OCI-LY3 (cell line): ENCODE measurements around the gene EPO.

Experiments
- EZH2phosphoT487 ChIP-seq: fragments of 200-600 bp; shearing (Covaris generic); IDR thresholded peaks from 2 replicates; pipeline ENCODE4 v1.6.1; 2018; ENCODE audit warnings: antibody characterized with exemption, mixed run types, low read depth
- TF ChIP-seq, protein P1 (sequence below): fragments of 200-600, 300-600 bp; sonication (generic); IDR thresholded peaks from 2 replicates; pipeline ENCODE4 v1.5.1; 2014; ENCODE audit warnings: antibody characterized with exemption, low read length, low read depth

DNA sequence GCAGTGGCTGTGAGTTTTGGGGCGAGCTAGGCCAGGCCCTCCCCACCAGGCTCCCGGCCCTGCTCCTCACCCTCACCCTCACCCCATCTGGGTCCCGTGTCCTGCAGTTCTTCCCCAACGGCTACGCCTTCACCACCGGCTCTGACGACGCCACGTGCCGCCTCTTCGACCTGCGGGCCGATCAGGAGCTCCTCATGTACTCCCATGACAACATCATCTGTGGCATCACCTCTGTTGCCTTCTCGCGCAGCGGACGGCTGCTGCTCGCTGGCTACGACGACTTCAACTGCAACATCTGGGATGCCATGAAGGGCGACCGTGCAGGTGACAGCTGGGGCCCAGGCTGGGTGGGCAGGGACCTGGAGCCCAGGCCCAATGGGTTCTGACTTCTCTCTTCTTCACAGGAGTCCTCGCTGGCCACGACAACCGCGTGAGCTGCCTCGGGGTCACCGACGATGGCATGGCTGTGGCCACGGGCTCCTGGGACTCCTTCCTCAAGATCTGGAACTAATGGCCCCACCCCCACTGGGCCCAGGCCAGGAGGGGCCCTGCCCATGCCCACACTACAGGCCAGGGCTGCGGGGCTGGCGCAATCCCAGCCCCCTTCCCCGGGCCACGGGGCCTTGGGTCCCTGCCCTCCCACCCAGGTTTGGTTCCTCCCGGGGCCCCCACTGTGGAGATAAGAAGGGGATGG, 41.8 kb upstream of the EPO start:
- TF ChIP-seq, protein P1, sequence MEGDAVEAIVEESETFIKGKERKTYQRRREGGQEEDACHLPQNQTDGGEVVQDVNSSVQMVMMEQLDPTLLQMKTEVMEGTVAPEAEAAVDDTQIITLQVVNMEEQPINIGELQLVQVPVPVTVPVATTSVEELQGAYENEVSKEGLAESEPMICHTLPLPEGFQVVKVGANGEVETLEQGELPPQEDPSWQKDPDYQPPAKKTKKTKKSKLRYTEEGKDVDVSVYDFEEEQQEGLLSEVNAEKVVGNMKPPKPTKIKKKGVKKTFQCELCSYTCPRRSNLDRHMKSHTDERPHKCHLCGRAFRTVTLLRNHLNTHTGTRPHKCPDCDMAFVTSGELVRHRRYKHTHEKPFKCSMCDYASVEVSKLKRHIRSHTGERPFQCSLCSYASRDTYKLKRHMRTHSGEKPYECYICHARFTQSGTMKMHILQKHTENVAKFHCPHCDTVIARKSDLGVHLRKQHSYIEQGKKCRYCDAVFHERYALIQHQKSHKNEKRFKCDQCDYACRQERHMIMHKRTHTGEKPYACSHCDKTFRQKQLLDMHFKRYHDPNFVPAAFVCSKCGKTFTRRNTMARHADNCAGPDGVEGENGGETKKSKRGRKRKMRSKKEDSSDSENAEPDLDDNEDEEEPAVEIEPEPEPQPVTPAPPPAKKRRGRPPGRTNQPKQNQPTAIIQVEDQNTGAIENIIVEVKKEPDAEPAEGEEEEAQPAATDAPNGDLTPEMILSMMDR: no peak
- TF ChIP-seq EZH2phosphoT487: no peak
